Measurements from ENCODE around the gene ARID1B. TPM values are rescaled to one million over a fixed set of nuclear protein-coding genes. Genes with fewer than 3 reads are reported as not detected.

Gene ARID1B
- total RNA-seq, 1 donor from 2014 or later, result 75.4 TPM

GRCh38 chr6:156904176-156904967, 127.2 kb downstream of the ARID1B start:
- Histone ChIP-seq H3K9me3 (ENCODE audit: insufficient read depth, low read depth, low read length) (no peaks in the 10 kb centered on the region), H3K9ac (ENCODE audit: low read length) (no peak overlapping the region), H3K27ac (ENCODE audit: low read depth, low read length) (no peak overlapping the region), H3K4me1 (ENCODE audit: insufficient read depth, low read length) (no peaks in the 10 kb centered on the region), H3K4me3 (ENCODE audit: insufficient read depth, low read depth, low read length) (no peak overlapping the region), H4K20me1 (ENCODE audit: insufficient read depth, low read length) (peaks cover 54% of the 10 kb centered on the region), H3K4me2 (ENCODE audit: low read length) (no peak overlapping the region), H3K36me3 (ENCODE audit: insufficient read depth, low read length) (no peaks in the 10 kb centered on the region), H2AFZ (ENCODE audit: low read depth, low read length) (no peak overlapping the region), H3K27me3 (ENCODE audit: insufficient read depth, low read length) (no peaks in the 10 kb centered on the region), H3K79me2 (ENCODE audit: insufficient read depth, low read length) (peaks cover 34% of the 10 kb centered on the region)
- Mint-ChIP-seq H3K27ac (ENCODE audit: unreplicated experiment) (no peak overlapping the region), H3K9me3 (ENCODE audit: unreplicated experiment) (no peaks in the 10 kb centered on the region), H3K4me1 (ENCODE audit: low read depth, unreplicated experiment) (peaks cover 7% of the 10 kb centered on the region), H3K27me3 (ENCODE audit: low read depth, unreplicated experiment) (no peaks in the 10 kb centered on the region), H3K4me3 (ENCODE audit: unreplicated experiment) (no peak overlapping the region), H3K36me3 (ENCODE audit: low read depth, unreplicated experiment) (no peaks in the 10 kb centered on the region)
- no peak for FAIRE-seq
- no peak for DNase-seq (ENCODE audit: low read depth)
- TF ChIP-seq EZH2 (IDR thresholded peaks at IDR 0.05; ENCODE audit: insufficient read depth, low read length) (no peak), CTCF (IDR thresholded peaks at IDR 0.05; ENCODE audit: insufficient read depth, low read depth, low read length) (no peak)

DNA sequence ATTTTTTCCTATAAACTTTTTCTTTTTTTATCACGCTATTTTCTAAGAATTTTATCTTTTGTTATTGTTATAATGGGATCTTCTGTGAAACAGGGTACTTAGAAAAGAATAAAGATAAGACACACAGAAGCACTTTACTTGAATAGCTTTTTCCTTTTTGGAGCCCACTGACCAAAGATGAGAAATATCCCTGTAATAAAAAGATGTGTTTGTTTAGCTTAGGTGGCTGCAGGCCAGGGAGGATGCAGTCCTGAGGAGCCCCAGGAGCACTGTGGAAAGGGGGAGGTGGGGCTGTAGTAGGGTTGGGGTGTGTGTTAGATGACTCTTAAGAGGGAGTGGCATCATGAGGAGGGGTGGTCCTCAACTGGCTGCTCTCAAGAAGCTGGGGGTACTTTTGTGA, 128.6 kb downstream of the ARID1B start:
- no peak overlapping the region for H3K27ac ChIP-seq (ENCODE audit: low read depth, low read length)
- H3K27me3 ChIP-seq (ENCODE audit: insufficient read depth, low read length), result no peaks in the 10 kb centered on the region
- H2AFZ ChIP-seq (ENCODE audit: low read depth, low read length), result no peak overlapping the region
- no peak for TF ChIP-seq EZH2 (IDR thresholded peaks at IDR 0.05; ENCODE audit: insufficient read depth, low read length)
- no peak for TF ChIP-seq CTCF (IDR thresholded peaks at IDR 0.05; ENCODE audit: insufficient read depth, low read depth, low read length)
- H4K20me1 ChIP-seq (ENCODE audit: insufficient read depth, low read length), result peaks cover 51% of the 10 kb centered on the region
- no peak for FAIRE-seq
- no peak overlapping the region for H3K4me3 ChIP-seq (ENCODE audit: insufficient read depth, low read depth, low read length)
- H3K4me1 ChIP-seq (ENCODE audit: insufficient read depth, low read length), result no peaks in the 10 kb centered on the region
- H3K36me3 ChIP-seq (ENCODE audit: insufficient read depth, low read length), result no peaks in the 10 kb centered on the region
- Mint-ChIP-seq H3K4me3 (ENCODE audit: unreplicated experiment) (no peak overlapping the region), H3K36me3 (ENCODE audit: low read depth, unreplicated experiment) (no peaks in the 10 kb centered on the region), H3K9me3 (ENCODE audit: unreplicated experiment) (no peaks in the 10 kb centered on the region), H3K27ac (ENCODE audit: unreplicated experiment) (no peak overlapping the region), H3K27me3 (ENCODE audit: low read depth, unreplicated experiment) (no peaks in the 10 kb centered on the region), H3K4me1 (ENCODE audit: low read depth, unreplicated experiment) (peaks cover 8% of the 10 kb centered on the region)
- H3K79me2 ChIP-seq (ENCODE audit: insufficient read depth, low read length), result peaks cover 33% of the 10 kb centered on the region
- no peak overlapping the region for H3K4me2 ChIP-seq (ENCODE audit: low read length)
- no peak overlapping the region for H3K9ac ChIP-seq (ENCODE audit: low read length)
- DNase-seq (ENCODE audit: low read depth), result no peak
- H3K9me3 ChIP-seq (ENCODE audit: insufficient read depth, low read depth, low read length), result no peaks in the 10 kb centered on the region

- Histone ChIP-seq H3K36me3 (ENCODE audit: insufficient read depth, low read length) (no peaks in the 10 kb centered on the region), H3K4me3 (ENCODE audit: insufficient read depth, low read depth, low read length) (no peak overlapping the region), H3K4me1 (ENCODE audit: insufficient read depth, low read length) (no peaks in the 10 kb centered on the region), H3K9me3 (ENCODE audit: insufficient read depth, low read depth, low read length) (no peaks in the 10 kb centered on the region), H3K27ac (ENCODE audit: low read depth, low read length) (no peak overlapping the region), H3K9ac (ENCODE audit: low read length) (no peak overlapping the region), H2AFZ (ENCODE audit: low read depth, low read length) (no peak overlapping the region), H3K4me2 (ENCODE audit: low read length) (no peak overlapping the region), H3K79me2 (ENCODE audit: insufficient read depth, low read length) (peaks cover 33% of the 10 kb centered on the region), H4K20me1 (ENCODE audit: insufficient read depth, low read length) (peaks cover 47% of the 10 kb centered on the region), H3K27me3 (ENCODE audit: insufficient read depth, low read length) (no peaks in the 10 kb centered on the region)
- Mint-ChIP-seq H3K4me3 (ENCODE audit: unreplicated experiment) (no peak overlapping the region), H3K36me3 (ENCODE audit: low read depth, unreplicated experiment) (no peaks in the 10 kb centered on the region), H3K27me3 (ENCODE audit: low read depth, unreplicated experiment) (no peaks in the 10 kb centered on the region), H3K4me1 (ENCODE audit: low read depth, unreplicated experiment) (peaks cover 11% of the 10 kb centered on the region), H3K9me3 (ENCODE audit: unreplicated experiment) (no peaks in the 10 kb centered on the region), H3K27ac (ENCODE audit: unreplicated experiment) (no peak overlapping the region)
- TF ChIP-seq CTCF (IDR thresholded peaks at IDR 0.05; ENCODE audit: insufficient read depth, low read depth, low read length), result no peak
- TF ChIP-seq EZH2 (IDR thresholded peaks at IDR 0.05; ENCODE audit: insufficient read depth, low read length), result no peak
- FAIRE-seq (no peak), DNase-seq (ENCODE audit: low read depth) (no peak)
Measured at GRCh38 chr6:156906451-156906850, 129.3 kb downstream of the ARID1B start.

All from astrocyte (in vitro differentiated cells and primary cell).